Neural progenitor cell (in vitro differentiated cells): ENCODE measurements around the gene PROZ.

Experiments used
- EZH2 ChIP-seq: fragments of 200-600 bp; sonication (generic); IDR thresholded peaks from 2 replicates; pipeline ENCODE4 v1.6.1; 2017; ENCODE audit warnings: antibody characterized with exemption, mild to moderate bottlenecking, moderate library complexity
- TF ChIP-seq, protein P1 (sequence below): fragments of 200-600 bp; sonication (generic); IDR thresholded peaks from 2 replicates; pipeline ENCODE4 v1.5.1; 2017; ENCODE audit warnings: antibody characterized with exemption, mild to moderate bottlenecking

DNA sequence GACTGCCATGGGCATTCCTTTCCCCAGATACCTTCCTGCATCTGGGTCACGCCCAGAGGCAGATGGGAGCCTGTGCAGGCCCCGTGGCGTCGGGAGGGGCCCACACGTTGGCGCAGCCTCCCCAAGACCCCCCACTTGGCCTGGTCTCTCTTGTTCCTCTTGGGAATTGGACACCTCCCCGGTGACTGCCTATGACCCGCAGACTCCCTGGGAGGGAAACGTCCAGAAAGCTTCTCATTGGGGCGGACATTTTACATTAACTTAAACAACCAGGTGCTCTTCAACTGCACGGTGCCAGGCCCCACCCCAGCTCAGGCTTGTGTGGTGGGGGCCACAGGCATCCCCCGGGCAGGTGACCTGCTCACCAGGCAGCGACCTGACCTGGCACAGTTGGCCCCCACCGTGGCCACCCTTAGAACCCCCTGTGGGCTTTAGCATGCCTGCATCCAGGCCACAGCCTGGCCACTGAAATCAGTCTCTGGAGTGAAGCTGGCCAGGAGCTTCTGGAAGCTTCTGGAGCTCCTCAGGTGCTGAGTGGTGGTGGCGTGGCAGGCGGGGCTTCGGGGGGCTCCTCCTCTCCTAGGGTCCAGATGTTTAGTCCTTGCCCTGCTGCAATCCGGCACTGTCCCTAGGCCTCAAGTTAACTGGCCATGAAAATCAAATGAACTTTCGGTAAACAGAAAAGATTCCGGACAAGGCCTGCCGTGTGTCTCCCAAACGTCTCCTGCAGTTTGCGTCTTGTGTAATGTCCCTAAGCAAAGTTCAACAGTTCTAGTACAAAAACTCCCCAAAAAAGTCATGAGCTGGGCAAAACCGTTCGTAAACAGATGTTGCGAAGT lies 8.5 kb upstream of the PROZ start:
- TF ChIP-seq, protein P1, sequence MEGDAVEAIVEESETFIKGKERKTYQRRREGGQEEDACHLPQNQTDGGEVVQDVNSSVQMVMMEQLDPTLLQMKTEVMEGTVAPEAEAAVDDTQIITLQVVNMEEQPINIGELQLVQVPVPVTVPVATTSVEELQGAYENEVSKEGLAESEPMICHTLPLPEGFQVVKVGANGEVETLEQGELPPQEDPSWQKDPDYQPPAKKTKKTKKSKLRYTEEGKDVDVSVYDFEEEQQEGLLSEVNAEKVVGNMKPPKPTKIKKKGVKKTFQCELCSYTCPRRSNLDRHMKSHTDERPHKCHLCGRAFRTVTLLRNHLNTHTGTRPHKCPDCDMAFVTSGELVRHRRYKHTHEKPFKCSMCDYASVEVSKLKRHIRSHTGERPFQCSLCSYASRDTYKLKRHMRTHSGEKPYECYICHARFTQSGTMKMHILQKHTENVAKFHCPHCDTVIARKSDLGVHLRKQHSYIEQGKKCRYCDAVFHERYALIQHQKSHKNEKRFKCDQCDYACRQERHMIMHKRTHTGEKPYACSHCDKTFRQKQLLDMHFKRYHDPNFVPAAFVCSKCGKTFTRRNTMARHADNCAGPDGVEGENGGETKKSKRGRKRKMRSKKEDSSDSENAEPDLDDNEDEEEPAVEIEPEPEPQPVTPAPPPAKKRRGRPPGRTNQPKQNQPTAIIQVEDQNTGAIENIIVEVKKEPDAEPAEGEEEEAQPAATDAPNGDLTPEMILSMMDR: no peak
- no peak for TF ChIP-seq EZH2
